A549 (cell line): Measurements from ENCODE around the gene KRT3. TPM values are rescaled to one million over a fixed set of nuclear protein-coding genes. Genes with fewer than 3 reads are reported as not detected.

ENCODE experiments used
- ATAC-seq, 2 experiments: fragments of 200-7000 bp in 1 of 2; fragments of >200 bp in 1 of 2; cut with Nextera tagmentation in 1 of 2; cut with Tn5 transposase in 1 of 2; 3 replicates each; pipeline versions ENCODE4 v1.8.0 to v1.9.1; 2018 to 2020; ENCODE audit warnings: mild to moderate bottlenecking in 1 of 2, moderate library complexity in 1 of 2
- CTCF ChIA-PET: fragments of 300-600 bp; sonication (Branson Sonifier 250); formaldehyde crosslinking; extraction: SDS; loops from one replicate; lab custom pipeline; 2021; ENCODE audit warnings: antibody characterized with exemption, inconsistent platforms; lab: Yijun Ruan, JAX
- POLR2A ChIA-PET: fragments of 350-600 bp; formaldehyde crosslinking; extraction: SDS; loops from one replicate; lab custom pipeline; 2021; ENCODE audit warnings: antibody characterized with exemption, inconsistent platforms; lab: Yijun Ruan, JAX
- DNase-seq, 2 experiments: peaks; one replicate each; pipeline versions ENCODE4 v3.0.0 to v3.0.0-alpha.2; 2011 to 2016; ENCODE audit warnings: low read depth in 1 of 2, low spot score in 1 of 2
- FAIRE-seq: peaks from 2 replicates; lab custom pipeline; 2011; peaks lifted over from hg19 to GRCh38; lab: Jason Lieb, UNC
- H3K27ac ChIP-seq, 2 experiments: fragments of >200 bp; sonication (Bioruptor Twin); formaldehyde crosslinking; 3 replicates each; pipeline ENCODE4 v1.5.1; 2016 to 2017
- H3K4me1 ChIP-seq: fragments of >200 bp; sonication (Bioruptor Twin); formaldehyde crosslinking; 3 replicates; pipeline ENCODE4 v1.6.1; 2016
- H3K4me2 ChIP-seq: fragments of >200 bp; sonication (Bioruptor Twin); formaldehyde crosslinking; 3 replicates; pipeline ENCODE4 v1.6.1; 2016
- H3K4me3 ChIP-seq: fragments of >200 bp; sonication (Bioruptor Twin); formaldehyde crosslinking; 3 replicates; pipeline ENCODE4 v1.5.1; 2016
- H3K9me3 ChIP-seq: fragments of >200 bp; sonication (Bioruptor Twin); formaldehyde crosslinking; 3 replicates; pipeline ENCODE4 v1.6.1; 2016
- CBX2 ChIP-seq: fragments of 200-600 bp; sonication (generic); IDR thresholded peaks from 2 replicates; pipeline ENCODE4 v1.6.1; 2016; ENCODE audit warnings: low read depth, mild to moderate bottlenecking, borderline replicate concordance
- CEBPB ChIP-seq, 2 experiments: fragments of >200 bp in 1 of 2; sonication (Bioruptor Twin) in 1 of 2; formaldehyde crosslinking in 1 of 2; IDR thresholded peaks; 2 replicates each; pipeline ENCODE4 v1.6.1; 2012 to 2016
- E2F6 ChIP-seq: IDR thresholded peaks from 2 replicates; pipeline ENCODE4 v1.6.1; 2012; ENCODE audit warnings: low read depth, borderline replicate concordance
- ELK1 ChIP-seq: fragments of 150-350 bp; IDR thresholded peaks from 2 replicates; pipeline ENCODE4 v1.6.1; 2014; ENCODE audit warnings: low read depth, mild to moderate bottlenecking, low read length
- ESRRA ChIP-seq: fragments of 150-350 bp; IDR thresholded peaks from 2 replicates; pipeline ENCODE4 v1.6.1; 2014; ENCODE audit warnings: mild to moderate bottlenecking, low read length, borderline replicate concordance
- FOSL2 ChIP-seq, 2 experiments: fragments of 450-650 bp in 1 of 2; fragments of >200 bp in 1 of 2; sonication (Bioruptor Twin) in 1 of 2; formaldehyde crosslinking; IDR thresholded peaks; 2 replicates each; pipeline versions ENCODE4 v1.5.0 to v1.6.1; 2016 to 2020; ENCODE audit warnings: mild to moderate bottlenecking in 1 of 2, moderate library complexity in 1 of 2
- FOXS1 ChIP-seq: fragments of 250-450 bp; sonication (Bioruptor Pico); IDR thresholded peaks from 2 replicates; pipeline ENCODE4 v1.5.0; 2020; ENCODE audit warnings: mild to moderate bottlenecking, moderate library complexity
- JUNB ChIP-seq: fragments of >200 bp; sonication (Bioruptor Twin); formaldehyde crosslinking; IDR thresholded peaks from 2 replicates; pipeline ENCODE4 v1.6.1; 2016
- MAFK ChIP-seq: fragments of 450-650 bp; IDR thresholded peaks from 2 replicates; pipeline ENCODE4 v1.6.1; 2014; ENCODE audit not compliant: partially characterized antibody
- MYC ChIP-seq: IDR thresholded peaks from 2 replicates; pipeline ENCODE4 v1.6.1; 2012; ENCODE audit warnings: mild to moderate bottlenecking, inconsistent platforms, low read length, improper control_type of control experiment, borderline replicate concordance
- NR3C1 ChIP-seq: fragments of >200 bp; sonication (Bioruptor Twin); formaldehyde crosslinking; IDR thresholded peaks from 3 replicates; pipeline ENCODE4 v1.6.1; 2017
- PHF8 ChIP-seq: fragments of 200-600 bp; sonication (generic); IDR thresholded peaks from 2 replicates; pipeline ENCODE4 v1.6.1; 2016; ENCODE audit warnings: low read depth, mild to moderate bottlenecking, antibody characterized with exemption, moderate library complexity, borderline replicate concordance
- POLR2A ChIP-seq: IDR thresholded peaks from 2 replicates; pipeline ENCODE4 v1.6.1; 2012; ENCODE audit warnings: mild to moderate bottlenecking, low read length
- RCOR1 ChIP-seq: fragments of 150-350 bp; IDR thresholded peaks from 2 replicates; pipeline ENCODE4 v1.6.1; 2014; ENCODE audit warnings: antibody characterized with exemption, low read length, low read depth
- REST ChIP-seq: fragments of 200-600 bp; sonication (generic); IDR thresholded peaks from 2 replicates; pipeline ENCODE4 v1.6.1; 2016; ENCODE audit warnings: antibody characterized with exemption, mild to moderate bottlenecking, moderate library complexity
- RFX5 ChIP-seq: fragments of 450-650 bp; IDR thresholded peaks from 2 replicates; pipeline ENCODE4 v1.7.1; 2014; ENCODE audit warnings: antibody characterized with exemption, mild to moderate bottlenecking, moderate library complexity
- ZC3H11A ChIP-seq: fragments of 450-650 bp; IDR thresholded peaks from 2 replicates; pipeline ENCODE4 v1.6.1; 2014; ENCODE audit warnings: antibody characterized with exemption, mild to moderate bottlenecking
- ZSCAN20 ChIP-seq: fragments of 250-450 bp; sonication (Bioruptor Pico); IDR thresholded peaks from 2 replicates; pipeline ENCODE4 v1.8.0; 2022; ENCODE audit warnings: mild to moderate bottlenecking, moderate library complexity
- WGBS: methylation state at CpG from one replicate; pipeline ENCODE4 v1.1.6; 2017; ENCODE audit errors: missing lambda C conversion rate; 5-methylcytosine and 5-hydroxymethylcytosine counted together
- polyA plus RNA-seq, 4 experiments: library from polyadenylated mRNA; depleted of rRNA in 3 of 4; stranded (reverse); fragments of >200 nt; fragmentation: RNase III in 1 of 4; extraction: RNeasy Plus Mini Kit Qiagen cat#74134 plus additional on column Dnase treatment in 1 of 4; gene quantifications; 2 replicates in 3 of 4; 3 replicates in 1 of 4; pipeline ENCODE4 v1.2.3, GENCODE V29; 2011 to 2017
- TF ChIP-seq, protein P1 (sequence below): fragments of >200 bp; sonication (Bioruptor Twin); formaldehyde crosslinking; IDR thresholded peaks from 3 replicates; pipeline ENCODE4 v1.6.1; 2016
- TF ChIP-seq, protein P2 (sequence below): fragments of 250-450 bp; sonication (Bioruptor Pico); IDR thresholded peaks from 2 replicates; pipeline ENCODE4 v1.5.0; 2021; ENCODE audit warnings: mild to moderate bottlenecking, moderate library complexity, borderline replicate concordance

KRT3 gene
- polyA plus RNA-seq, 2 of the 4 experiments (the other 2 are of a cell fraction): 0.04 to 0.06 TPM

GRCh38 chr12:52781399-52782082, 14.4 kb downstream of the KRT3 start:
- ChIA-PET CTCF (interaction anchor here (1.0 to 3.9 kb wide), 4 partner anchors 10 to 79 kb away, joined by 3 to 13 read pairs (median 5); no protein-coding TSS in a partner anchor), POLR2A (no interaction called here)
- Histone ChIP-seq H3K4me1 (no peaks in the 10 kb centered on the region), H3K4me3 (no peak overlapping the region), H3K9me3 (no peaks in the 10 kb centered on the region), H3K27ac (no peak overlapping the region), H3K4me2 (no peak overlapping the region)
- ATAC-seq (no peak), FAIRE-seq (no peak), DNase-seq (no peak)
- 45% methylated on average over 4 of the region's 4 CpGs for WGBS
- no peak for TF ChIP-seq NR3C1
- no peak for TF ChIP-seq MYC
- no peak for TF ChIP-seq CEBPB (IDR thresholded peaks at IDR 0.05)
- no peak for TF ChIP-seq MAFK
- TF ChIP-seq, protein P1, sequence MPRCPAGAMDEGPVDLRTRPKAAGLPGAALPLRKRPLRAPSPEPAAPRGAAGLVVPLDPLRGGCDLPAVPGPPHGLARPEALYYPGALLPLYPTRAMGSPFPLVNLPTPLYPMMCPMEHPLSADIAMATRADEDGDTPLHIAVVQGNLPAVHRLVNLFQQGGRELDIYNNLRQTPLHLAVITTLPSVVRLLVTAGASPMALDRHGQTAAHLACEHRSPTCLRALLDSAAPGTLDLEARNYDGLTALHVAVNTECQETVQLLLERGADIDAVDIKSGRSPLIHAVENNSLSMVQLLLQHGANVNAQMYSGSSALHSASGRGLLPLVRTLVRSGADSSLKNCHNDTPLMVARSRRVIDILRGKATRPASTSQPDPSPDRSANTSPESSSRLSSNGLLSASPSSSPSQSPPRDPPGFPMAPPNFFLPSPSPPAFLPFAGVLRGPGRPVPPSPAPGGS: no peak
- TF ChIP-seq PHF8: no peak
- no peak for TF ChIP-seq ZC3H11A
- TF ChIP-seq CBX2: no peak
- no peak for TF ChIP-seq RFX5
- TF ChIP-seq ZSCAN20 (CRISPR knock-in tag): no peak
- TF ChIP-seq RCOR1: no peak
- no peak for TF ChIP-seq REST
- TF ChIP-seq JUNB: no peak
- no peak for TF ChIP-seq ELK1
- TF ChIP-seq E2F6: no peak
- no peak for TF ChIP-seq FOSL2 (IDR thresholded peaks at IDR 0.05)
- TF ChIP-seq FOSL2 (CRISPR knock-in tag; IDR thresholded peaks at IDR 0.05): no peak
- TF ChIP-seq ESRRA: no peak
- TF ChIP-seq, protein P2, sequence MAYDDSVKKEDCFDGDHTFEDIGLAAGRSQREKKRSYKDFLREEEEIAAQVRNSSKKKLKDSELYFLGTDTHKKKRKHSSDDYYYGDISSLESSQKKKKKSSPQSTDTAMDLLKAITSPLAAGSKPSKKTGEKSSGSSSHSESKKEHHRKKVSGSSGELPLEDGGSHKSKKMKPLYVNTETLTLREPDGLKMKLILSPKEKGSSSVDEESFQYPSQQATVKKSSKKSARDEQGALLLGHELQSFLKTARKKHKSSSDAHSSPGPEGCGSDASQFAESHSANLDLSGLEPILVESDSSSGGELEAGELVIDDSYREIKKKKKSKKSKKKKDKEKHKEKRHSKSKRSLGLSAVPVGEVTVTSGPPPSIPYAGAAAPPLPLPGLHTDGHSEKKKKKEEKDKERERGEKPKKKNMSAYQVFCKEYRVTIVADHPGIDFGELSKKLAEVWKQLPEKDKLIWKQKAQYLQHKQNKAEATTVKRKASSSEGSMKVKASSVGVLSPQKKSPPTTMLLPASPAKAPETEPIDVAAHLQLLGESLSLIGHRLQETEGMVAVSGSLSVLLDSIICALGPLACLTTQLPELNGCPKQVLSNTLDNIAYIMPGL (CRISPR knock-in tag): no peak
- no peak for TF ChIP-seq POLR2A
- no peak for TF ChIP-seq FOXS1 (CRISPR knock-in tag)
